Keratinocyte (primary cell): Measurements from ENCODE around the gene PRKN. TPM values are rescaled to one million over a fixed set of nuclear protein-coding genes. Genes with fewer than 3 reads are reported as not detected.

ENCODE experiments used
- DNase-seq: peaks from one replicate; pipeline ENCODE4 v3.0.0-alpha.2; 2011; ENCODE audit warnings: low read depth, missing footprints, low spot score
- FAIRE-seq: peaks from 2 replicates; lab custom pipeline; 2011; peaks lifted over from hg19 to GRCh38; lab: Jason Lieb, UNC
- H2AFZ ChIP-seq: 2 replicates; pipeline ENCODE4 v1.6.0; 2012; ENCODE audit warnings: low read length, control low read depth, inconsistent platforms; ENCODE audit not compliant: control insufficient read depth
- H3K27ac ChIP-seq: 2 replicates; pipeline ENCODE4 v1.5.1; 2011; ENCODE audit warnings: low read length; ENCODE audit not compliant: control insufficient read depth, insufficient read depth
- H3K27me3 ChIP-seq: 3 replicates; pipeline ENCODE4 v1.6.0; 2011; ENCODE audit warnings: low read length; ENCODE audit not compliant: control insufficient read depth, insufficient read depth; ENCODE audit errors: extremely low read depth
- H3K36me3 ChIP-seq, 2 experiments: 2 replicates in 1 of 2; 3 replicates in 1 of 2; pipeline ENCODE4 v1.5.1; 2011; ENCODE audit warnings: low read length in 2 of 2, mild to moderate bottlenecking in 1 of 2; ENCODE audit not compliant: control insufficient read depth in 2 of 2, insufficient read depth in 2 of 2; ENCODE audit errors: extremely low read depth in 1 of 2
- H3K4me1 ChIP-seq: 3 replicates; pipeline ENCODE4 v1.5.1; 2011; ENCODE audit warnings: low read length; ENCODE audit not compliant: control insufficient read depth, insufficient read depth; ENCODE audit errors: extremely low read depth
- H3K4me2 ChIP-seq: 3 replicates; pipeline ENCODE4 v1.6.0; 2011; ENCODE audit warnings: low read depth, low read length; ENCODE audit not compliant: control insufficient read depth, insufficient read depth; ENCODE audit errors: extremely low read depth
- H3K4me3 ChIP-seq, 3 experiments: fragments of 200-600 bp in 1 of 3; sonication (generic) in 1 of 3; 2 replicates in 2 of 3; 3 replicates in 1 of 3; pipeline ENCODE4 v1.5.1; 2011 to 2016; ENCODE audit warnings: low read length in 3 of 3, mild to moderate bottlenecking in 3 of 3, control low read depth in 2 of 3, inconsistent platforms in 1 of 3, low read depth in 1 of 3, mixed read lengths in 1 of 3, mixed run types in 1 of 3, moderate library complexity in 1 of 3; ENCODE audit not compliant: control insufficient read depth in 2 of 3, insufficient read depth in 2 of 3; ENCODE audit errors: extremely low read depth in 1 of 3
- H3K79me2 ChIP-seq: 2 replicates; pipeline ENCODE4 v1.6.0; 2012; ENCODE audit warnings: low read length; ENCODE audit not compliant: control insufficient read depth, insufficient read depth
- H3K9ac ChIP-seq: 3 replicates; pipeline ENCODE4 v1.6.0; 2011; ENCODE audit warnings: low read length; ENCODE audit not compliant: control insufficient read depth, insufficient read depth; ENCODE audit errors: extremely low read depth
- H3K9me1 ChIP-seq: 3 replicates; pipeline ENCODE4 v1.6.0; 2011; ENCODE audit warnings: low read length; ENCODE audit not compliant: control insufficient read depth, insufficient read depth; ENCODE audit errors: extremely low read depth
- H3K9me3 ChIP-seq: 2 replicates; pipeline ENCODE4 v1.5.1; 2012; ENCODE audit warnings: low read depth, low read length; ENCODE audit not compliant: control insufficient read depth
- H4K20me1 ChIP-seq: 3 replicates; pipeline ENCODE4 v1.6.0; 2011; ENCODE audit warnings: low read length; ENCODE audit not compliant: control insufficient read depth, insufficient read depth; ENCODE audit errors: extremely low read depth
- EZH2 ChIP-seq: IDR thresholded peaks from one replicate; pipeline ENCODE4 v1.6.1; 2012; ENCODE audit warnings: inconsistent platforms, mild to moderate bottlenecking, low read length, moderate library complexity
- dilution Hi-C: fragments of 300-500 bp; cut with MboI; formaldehyde crosslinking; loops from one replicate; pipeline ENCODE4 v1.7.0; 2020; ENCODE audit warnings: low sequenced_read_pairs; ENCODE audit not compliant: extremely low pct_ligation_motif_present
- polyA plus RNA-seq, 5 experiments: library from polyadenylated mRNA; depleted of rRNA in 3 of 5; stranded (reverse) in 3 of 5; stranded (forward) in 1 of 5; unstranded in 1 of 5; fragments of >200 nt; gene quantifications; 1 replicate in 1 of 5; 2 replicates in 3 of 5; 3 replicates in 1 of 5; pipeline versions ENCODE4 v1.2.1 to v1.2.3, GENCODE V29; 2011 to 2012; ENCODE audit warnings: missing spikeins in 2 of 5, low read depth in 1 of 5, low replicate concordance in 1 of 5
- TF ChIP-seq, protein P1 (sequence below), 3 experiments: IDR thresholded peaks in 1 of 3; conservative IDR thresholded peaks in 1 of 3; optimal IDR thresholded peaks in 1 of 3; 2 replicates in 2 of 3; 3 replicates in 1 of 3; pipeline versions ENCODE3 to v1.5.1; 2011; ENCODE audit warnings: low read length in 3 of 3, mild to moderate bottlenecking in 3 of 3, moderate library complexity in 2 of 3, control low read depth in 1 of 3, inconsistent platforms in 1 of 3; ENCODE audit not compliant: insufficient read depth in 2 of 3; ENCODE audit errors: extremely low read depth in 1 of 3

The PRKN gene
- polyA plus RNA-seq, 1 donor (not counting 4 experiments of a cell fraction or from before 2014, with no cell fraction given), result 0.67 TPM

- DNase-seq (no peak), FAIRE-seq (no peak)
- no peak overlapping the region for H2AFZ ChIP-seq
- H3K36me3 ChIP-seq, result no peaks in the 10 kb centered on the region
- TF ChIP-seq EZH2, result no peak
- TF ChIP-seq, protein P1, sequence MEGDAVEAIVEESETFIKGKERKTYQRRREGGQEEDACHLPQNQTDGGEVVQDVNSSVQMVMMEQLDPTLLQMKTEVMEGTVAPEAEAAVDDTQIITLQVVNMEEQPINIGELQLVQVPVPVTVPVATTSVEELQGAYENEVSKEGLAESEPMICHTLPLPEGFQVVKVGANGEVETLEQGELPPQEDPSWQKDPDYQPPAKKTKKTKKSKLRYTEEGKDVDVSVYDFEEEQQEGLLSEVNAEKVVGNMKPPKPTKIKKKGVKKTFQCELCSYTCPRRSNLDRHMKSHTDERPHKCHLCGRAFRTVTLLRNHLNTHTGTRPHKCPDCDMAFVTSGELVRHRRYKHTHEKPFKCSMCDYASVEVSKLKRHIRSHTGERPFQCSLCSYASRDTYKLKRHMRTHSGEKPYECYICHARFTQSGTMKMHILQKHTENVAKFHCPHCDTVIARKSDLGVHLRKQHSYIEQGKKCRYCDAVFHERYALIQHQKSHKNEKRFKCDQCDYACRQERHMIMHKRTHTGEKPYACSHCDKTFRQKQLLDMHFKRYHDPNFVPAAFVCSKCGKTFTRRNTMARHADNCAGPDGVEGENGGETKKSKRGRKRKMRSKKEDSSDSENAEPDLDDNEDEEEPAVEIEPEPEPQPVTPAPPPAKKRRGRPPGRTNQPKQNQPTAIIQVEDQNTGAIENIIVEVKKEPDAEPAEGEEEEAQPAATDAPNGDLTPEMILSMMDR (optimal IDR thresholded peaks at IDR 0.05 in 1 of 3, IDR thresholded peaks at IDR 0.05 in 1 of 3, conservative IDR thresholded peaks at IDR 0.05 in 1 of 3; ENCODE audit: extremely low read depth in 1 of 3, insufficient read depth in 2 of 3, low read length in 3 of 3), result no peak
- H3K27ac ChIP-seq, result no peak overlapping the region
- dilution Hi-C loops, result no loop called here
- no peak overlapping the region for H3K9ac ChIP-seq
- H3K27me3 ChIP-seq, result no peaks in the 10 kb centered on the region
- no peak overlapping the region for H3K4me2 ChIP-seq
- no peaks in the 10 kb centered on the region for H3K9me1 ChIP-seq
- no peak overlapping the region for H3K4me3 ChIP-seq
- H4K20me1 ChIP-seq, result no peaks in the 10 kb centered on the region
- H3K4me1 ChIP-seq, result no peaks in the 10 kb centered on the region
- H3K9me3 ChIP-seq, result no peaks in the 10 kb centered on the region
- H3K79me2 ChIP-seq, result no peaks in the 10 kb centered on the region
These were observed 353.7 kb downstream of the PRKN start for GRCh38 chr6:162373868-162374267.

DNA sequence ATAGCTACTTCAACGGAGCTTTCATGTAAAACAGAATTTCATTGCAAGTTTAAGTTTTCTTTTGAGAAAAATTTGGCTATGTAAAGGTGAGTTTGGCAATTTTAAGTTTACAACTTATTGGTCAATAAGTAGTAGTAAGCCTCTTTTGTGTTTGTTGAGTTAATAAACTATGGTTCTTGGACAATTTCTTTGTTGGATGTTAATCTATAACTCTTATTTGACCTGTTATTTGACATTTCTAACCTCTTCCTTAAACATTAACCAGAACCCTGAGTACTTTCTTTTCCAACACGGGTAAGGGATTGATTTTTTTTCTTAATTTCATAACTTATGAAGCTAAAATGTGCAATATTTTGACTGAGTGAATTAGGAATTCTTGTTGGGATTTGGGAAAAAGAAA, 354.4 kb downstream of the PRKN start:
- H3K27ac ChIP-seq, result no peak overlapping the region
- no peak overlapping the region for H3K9ac ChIP-seq
- DNase-seq (no peak), FAIRE-seq (no peak)
- dilution Hi-C loops, result no loop called here
- H3K9me1 ChIP-seq, result no peaks in the 10 kb centered on the region
- H3K4me3 ChIP-seq, result no peak overlapping the region
- TF ChIP-seq, protein P1 (optimal IDR thresholded peaks at IDR 0.05 in 1 of 3, IDR thresholded peaks at IDR 0.05 in 1 of 3, conservative IDR thresholded peaks at IDR 0.05 in 1 of 3; ENCODE audit: extremely low read depth in 1 of 3, insufficient read depth in 2 of 3, low read length in 3 of 3), result no peak
- no peak for TF ChIP-seq EZH2
- H3K36me3 ChIP-seq, result no peaks in the 10 kb centered on the region
- H2AFZ ChIP-seq, result no peak overlapping the region
- no peak overlapping the region for H3K4me2 ChIP-seq
- no peaks in the 10 kb centered on the region for H3K4me1 ChIP-seq
- H4K20me1 ChIP-seq, result no peaks in the 10 kb centered on the region
- H3K79me2 ChIP-seq, result no peaks in the 10 kb centered on the region
- H3K9me3 ChIP-seq, result no peaks in the 10 kb centered on the region
- H3K27me3 ChIP-seq, result no peaks in the 10 kb centered on the region
